Activated CD8-positive, alpha-beta T cell treated with anti-CD3 and anti-CD28 coated beads for 36 hours (primary cell): Measurements from ENCODE around the gene COL11A2. TPM values are rescaled to one million over a fixed set of nuclear protein-coding genes. Genes with fewer than 3 reads are reported as not detected.
A peak's percentile ranks its signal among the peaks of the same experiment; 100 is the strongest.

ENCODE experiments used
- ATAC-seq: fragments of 200-7000 bp; cut with Tn5 transposase; one replicate; pipeline ENCODE4 v1.10.0; 2021; ENCODE audit warnings: mild to moderate bottlenecking, moderate library complexity
- CTCF ChIA-PET: fragments of 350-600 bp; sonication (Branson Sonifier 250); formaldehyde crosslinking; loops from one replicate; lab custom pipeline; 2021; ENCODE audit warnings: antibody characterized with exemption; lab: Charles Lee
- POLR2A ChIA-PET: fragments of 350-600 bp; sonication (Branson Sonifier 250); formaldehyde crosslinking; loops from one replicate; lab custom pipeline; 2021; ENCODE audit warnings: antibody characterized with exemption; lab: Charles Lee
- DNase-seq: peaks from one replicate; pipeline ENCODE4 v3.0.0-alpha.2; 2020
- H3K27ac Mint-ChIP-seq: one replicate; pipeline ENCODE4 v1.8.0; 2021; ENCODE audit warnings: mild to moderate bottlenecking, mixed read lengths
- H3K27me3 Mint-ChIP-seq: one replicate; pipeline ENCODE4 v1.8.0; 2021; ENCODE audit warnings: mixed read lengths
- H3K36me3 Mint-ChIP-seq: one replicate; pipeline ENCODE4 v1.8.0; 2021; ENCODE audit warnings: low read depth, mixed read lengths
- H3K4me1 Mint-ChIP-seq: one replicate; pipeline ENCODE4 v1.8.0; 2021; ENCODE audit warnings: low read depth, mixed read lengths
- H3K4me3 Mint-ChIP-seq: one replicate; pipeline ENCODE4 v1.8.0; 2021; ENCODE audit warnings: mild to moderate bottlenecking, moderate library complexity, mixed read lengths
- H3K9me3 Mint-ChIP-seq: one replicate; pipeline ENCODE4 v1.8.0; 2021; ENCODE audit warnings: mixed read lengths
- CTCF ChIP-seq: fragments of 200-600 bp; IDR thresholded peaks from one replicate; pipeline ENCODE4 v1.8.0; 2022; ENCODE audit warnings: antibody characterized with exemption, mild to moderate bottlenecking
- intact Hi-C: fragments of 100-400 bp; cut with micrococcal nuclease; formaldehyde crosslinking; loops from one replicate; pipeline ENCODE4 v1.10.0; 2022
- total RNA-seq, 2 experiments: library from RNA; stranded (reverse); gene quantifications; one replicate each; pipeline ENCODE4 v1.2.3, GENCODE V29; 2021

COL11A2 gene
- total RNA-seq, 2 experiments from 2014 or later: 1.3 to 1.4 TPM

GRCh38 chr6:33201935-33202334 lies 9.7 kb upstream of the COL11A2 start:
- Mint-ChIP-seq H3K4me1 (peaks cover 72% of the 10 kb centered on the region), H3K4me3 (peak overlapping the region; percentile 98), H3K27me3 (no peaks in the 10 kb centered on the region), H3K27ac (peak overlapping the region; percentile 99), H3K9me3 (no peaks in the 10 kb centered on the region), H3K36me3 (peaks cover 47% of the 10 kb centered on the region)
- ATAC-seq: no peak
- POLR2A ChIA-PET: no interaction called here
- intact Hi-C loops: no loop called here
- DNase-seq: no peak
- no peak for TF ChIP-seq CTCF
- CTCF ChIA-PET: no interaction called here

GRCh38 chr6:33201147-33201545 lies 8.9 kb upstream of the COL11A2 start:
- H3K4me3 Mint-ChIP-seq: peak overlapping the region; percentile 98
- H3K9me3 Mint-ChIP-seq: no peaks in the 10 kb centered on the region
- H3K27ac Mint-ChIP-seq: peak overlapping the region; percentile 99
- TF ChIP-seq CTCF: no peak
- ChIA-PET CTCF (no interaction called here), POLR2A (no interaction called here)
- DNase-seq: no peak
- H3K27me3 Mint-ChIP-seq: no peaks in the 10 kb centered on the region
- intact Hi-C loops: no loop called here
- peaks cover 68% of the 10 kb centered on the region for H3K4me1 Mint-ChIP-seq
- no peak for ATAC-seq
- peaks cover 52% of the 10 kb centered on the region for H3K36me3 Mint-ChIP-seq

GRCh38 chr6:33200219-33201146 lies 8.2 kb upstream of the COL11A2 start, which contains the start of the genes RXRB and SLC39A7:
Gene RXRB (minus strand): TSS chr6:33200665. CDS start chr6:33200476, 189 bp downstream.
Gene SLC39A7 (plus strand): TSS chr6:33200867. CDS start chr6:33201246, 379 bp downstream.
- H3K4me3 Mint-ChIP-seq: peak within 1 kb of the TSS; percentile 98
- H3K36me3 Mint-ChIP-seq: peaks cover 56% of the 10 kb centered on the region
- POLR2A ChIA-PET: interaction anchor here (0.7 to 1.5 kb wide), 6 partner anchors 9 to 77 kb away, joined by 3 to 4 read pairs (median 3); partner anchors contain the start of genes RPS18 and VPS52
- no peak for TF ChIP-seq CTCF
- H3K27ac Mint-ChIP-seq: peak within 1 kb of the TSS; percentile 99
- CTCF ChIA-PET: interaction anchor here (1.0 to 6.1 kb wide), 3 partner anchors 49 to 78 kb away, joined by 3 to 51 read pairs (median 6); no protein-coding TSS in a partner anchor
- ATAC-seq: peak; percentile 66
- no peaks in the 10 kb centered on the region for H3K27me3 Mint-ChIP-seq
- H3K9me3 Mint-ChIP-seq: no peaks in the 10 kb centered on the region
- intact Hi-C loops: no loop called here
- peak; percentile 100 for DNase-seq
- H3K4me1 Mint-ChIP-seq: peaks cover 61% of the 10 kb centered on the region

GRCh38 chr6:33199687-33200218 lies 7.5 kb upstream of the COL11A2 start:
- H3K4me1 Mint-ChIP-seq: peaks cover 56% of the 10 kb centered on the region
- intact Hi-C loops: loop anchor here (5.0 kb wide), 1 partner anchor 37 kb away; no protein-coding TSS in a partner anchor
- POLR2A ChIA-PET: interaction anchor here (0.7 to 1.5 kb wide), 8 partner anchors 8 to 76 kb away, joined by 3 to 4 read pairs (median 3); partner anchors contain the start of genes RING1, RPS18 and VPS52
- H3K27ac Mint-ChIP-seq: peak overlapping the region; percentile 90
- H3K27me3 Mint-ChIP-seq: no peaks in the 10 kb centered on the region
- DNase-seq (peak; percentile 83), ATAC-seq (peak; percentile 32)
- TF ChIP-seq CTCF: no peak
- H3K4me3 Mint-ChIP-seq: peak overlapping the region; percentile 98
- H3K9me3 Mint-ChIP-seq: no peaks in the 10 kb centered on the region
- peaks cover 60% of the 10 kb centered on the region for H3K36me3 Mint-ChIP-seq
- CTCF ChIA-PET: interaction anchor here (1.0 to 6.1 kb wide), 5 partner anchors 47 to 79 kb away, joined by 3 to 51 read pairs (median 6); partner anchors contain the start of gene B3GALT4
